HG03354 (cell line): Measurements from ENCODE around the gene NRG2.

ENCODE experiments used
- ATAC-seq: cut with Tn5 transposase; IDR thresholded peaks from one replicate; pipeline ENCODE4 v1.9.1; 2021; ENCODE audit warnings: mild to moderate bottlenecking; ENCODE audit not compliant: unreplicated experiment, poor library complexity, severe bottlenecking

The NRG2 gene

DNA sequence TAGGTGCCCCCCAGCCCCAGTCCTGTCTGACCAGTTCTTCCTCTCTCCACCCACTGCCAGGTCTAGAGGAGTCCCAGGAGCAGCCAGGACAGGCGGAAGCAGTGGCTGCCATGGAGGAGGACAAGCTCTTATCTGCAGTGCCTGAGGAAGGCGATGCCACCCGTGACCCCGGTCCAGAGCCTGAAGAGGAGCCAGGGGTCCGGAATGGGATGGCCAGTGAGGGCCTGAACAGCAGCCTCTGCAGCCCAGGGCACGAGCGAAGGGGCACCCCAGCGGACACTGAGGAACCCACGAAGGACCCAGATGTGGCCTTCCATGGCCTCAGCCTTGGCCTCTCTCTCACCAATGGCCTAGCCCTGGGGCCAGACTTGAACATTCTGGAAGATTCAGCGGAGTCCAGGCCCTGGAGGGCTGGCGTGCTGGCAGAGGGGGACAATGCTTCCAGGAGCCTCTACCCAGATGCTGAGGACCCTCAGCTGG, 233.7 kb downstream of the NRG2 start:
- ATAC-seq: no peak

GRCh38 chr5:139808481-139809330, 234.4 kb downstream of the NRG2 start:
- peak; percentile 51 for ATAC-seq

DNA sequence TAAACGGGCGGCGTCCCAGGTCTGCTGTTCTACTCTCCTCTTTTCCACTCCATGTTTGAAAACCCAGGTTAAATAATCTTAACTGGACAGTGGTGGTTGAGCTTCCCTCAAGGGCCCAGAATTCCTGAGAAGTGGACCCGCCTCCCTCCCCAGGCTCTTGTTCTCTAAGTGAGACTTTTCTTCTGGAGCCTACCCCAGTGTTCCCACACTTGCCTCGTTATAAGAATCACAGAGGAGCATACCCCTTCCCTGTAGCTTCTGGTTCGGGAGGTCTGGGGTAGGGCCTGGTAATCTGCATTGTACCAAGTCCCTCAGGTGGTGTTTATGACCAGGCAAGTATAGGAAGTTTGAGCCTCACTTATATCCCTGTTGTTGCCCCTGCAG, 235.5 kb downstream of the NRG2 start:
- no peak for ATAC-seq

GRCh38 chr5:139806726-139807646, 236.1 kb downstream of the NRG2 start:
- no peak for ATAC-seq

GRCh38 chr5:139806111-139806510, 237.0 kb downstream of the NRG2 start:
- ATAC-seq: no peak

DNA sequence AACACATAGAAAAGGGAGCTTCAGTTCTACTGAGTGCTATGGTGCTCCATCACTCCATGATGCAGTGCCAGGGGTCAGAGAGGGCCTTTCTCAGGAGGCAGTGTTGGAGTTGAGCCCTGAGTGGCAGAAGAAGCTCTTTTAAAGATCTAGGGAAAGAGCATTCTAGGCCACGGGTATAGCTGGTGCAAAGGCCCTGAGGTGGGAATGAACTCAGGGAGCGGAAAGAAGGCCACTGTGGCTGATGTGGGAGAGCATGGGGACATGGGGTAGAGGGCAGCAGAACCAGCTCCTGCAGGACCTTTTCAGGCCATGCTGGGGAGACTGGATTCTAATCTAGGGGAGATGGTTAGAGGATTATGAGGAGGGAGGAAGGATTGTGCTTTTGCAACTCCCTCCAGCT, 237.6 kb downstream of the NRG2 start:
- no peak for ATAC-seq

DNA sequence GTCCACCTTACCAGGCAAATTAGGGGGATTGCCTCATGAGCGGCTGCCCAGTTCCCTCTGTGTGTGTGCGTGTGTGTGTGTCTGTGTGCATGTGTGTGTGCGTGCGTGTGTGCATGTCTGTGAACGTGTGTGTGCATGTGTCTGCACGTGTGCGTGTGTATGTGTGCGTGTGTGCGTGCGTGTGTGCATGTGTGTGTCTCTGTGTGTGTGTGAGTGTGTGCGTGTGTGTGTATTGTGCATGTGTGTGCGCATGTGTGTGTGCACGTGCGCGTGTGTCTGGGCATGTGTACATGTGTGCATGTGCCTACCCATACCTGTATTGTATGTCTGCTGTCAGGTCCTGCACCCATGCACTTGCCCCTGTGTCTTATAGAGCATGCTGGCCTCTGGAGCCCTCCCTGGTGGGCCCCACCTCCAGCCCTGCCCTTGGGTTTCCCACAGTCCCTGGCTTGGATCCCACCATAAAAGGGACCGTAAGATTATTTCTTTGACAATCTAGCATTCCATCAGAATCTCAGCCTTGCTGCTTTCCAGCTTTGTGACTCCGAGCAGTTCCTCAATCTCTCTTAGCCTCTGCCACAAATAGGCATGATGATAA, 238.2 kb downstream of the NRG2 start:
- ATAC-seq: no peak

DNA sequence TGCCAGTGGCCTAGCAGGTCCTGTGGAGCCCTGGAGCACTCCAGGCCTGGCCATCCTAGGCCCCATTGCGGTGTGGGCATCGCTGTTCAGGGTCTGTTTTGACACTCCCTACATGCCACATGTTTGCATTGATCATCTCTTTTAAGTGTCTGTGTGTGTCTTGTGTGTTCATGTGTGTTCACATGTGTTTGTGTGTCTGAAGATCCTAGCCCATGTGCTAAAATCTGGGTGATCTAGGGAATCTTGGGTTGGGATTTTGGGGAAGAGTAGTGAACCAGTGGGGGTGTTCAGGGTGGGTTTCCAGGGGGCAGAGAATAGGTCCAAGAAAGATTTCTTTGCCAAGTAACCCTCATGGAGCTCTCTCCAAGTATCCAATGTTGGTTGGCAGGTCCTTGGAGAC, 239.1 kb downstream of the NRG2 start:
- ATAC-seq: no peak

- ATAC-seq: no peak
Measured at GRCh38 chr5:139799359-139799758, 243.7 kb downstream of the NRG2 start.

- ATAC-seq: no peak
Measured at GRCh38 chr5:139798883-139799282, 244.2 kb downstream of the NRG2 start.

DNA sequence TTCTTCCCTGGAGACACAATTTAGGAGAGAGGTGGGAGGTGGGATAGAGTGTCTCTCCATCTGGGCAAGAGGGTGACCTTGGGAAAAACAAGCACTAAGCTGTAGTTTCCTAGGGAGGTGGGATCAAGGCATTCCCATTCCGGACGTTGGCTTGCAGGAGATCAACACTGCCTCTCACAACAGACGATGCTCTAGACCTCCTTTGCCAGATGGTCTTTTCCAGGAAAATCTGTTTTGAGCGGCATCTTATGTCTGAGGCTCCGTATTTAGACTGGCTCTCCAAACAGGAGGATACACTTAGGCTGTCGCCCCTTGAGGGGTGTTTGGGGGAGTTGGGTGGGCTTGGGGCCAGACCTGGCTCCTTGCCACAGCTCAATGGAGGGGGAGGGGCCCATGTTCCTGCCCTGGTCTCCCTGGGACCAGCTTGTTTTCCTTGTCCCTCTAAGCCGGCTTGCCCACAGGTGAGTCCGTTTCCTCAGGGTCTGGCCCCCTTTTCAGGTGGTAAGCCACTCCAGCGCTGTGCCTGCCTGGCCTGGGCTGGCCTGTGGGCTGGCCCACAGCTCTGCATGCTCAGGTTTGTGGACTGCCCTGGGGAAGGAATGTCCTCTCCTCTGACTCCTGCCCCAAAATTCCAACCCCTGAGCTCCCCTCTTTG, 245.1 kb downstream of the NRG2 start:
- no peak for ATAC-seq

DNA sequence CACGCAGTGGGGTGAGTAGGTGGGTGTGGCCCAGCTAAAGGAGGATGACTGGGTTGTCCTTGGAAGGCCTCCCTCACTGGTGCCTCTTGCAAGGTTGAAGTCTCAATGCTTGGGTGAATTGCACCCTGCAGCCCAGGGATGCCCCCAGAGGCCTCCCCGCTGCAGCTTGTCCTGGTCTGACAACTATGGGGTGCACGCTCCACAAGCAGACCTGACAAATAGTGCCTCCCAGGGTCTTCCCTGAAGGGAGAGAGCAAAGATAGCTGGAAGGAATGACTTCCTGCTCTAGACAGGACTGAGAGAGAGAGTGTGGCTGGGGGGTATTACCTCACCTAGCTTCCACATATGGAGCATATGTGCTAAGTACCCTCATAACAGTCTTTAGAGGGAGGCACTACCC, 245.8 kb downstream of the NRG2 start:
- ATAC-seq: no peak
